Panc1 (cell line): Measurements from ENCODE around the gene CDH23. TPM values are rescaled to one million over a fixed set of nuclear protein-coding genes. Genes with fewer than 3 reads are reported as not detected.

Experiments
- ATAC-seq: fragments of 200-7000 bp; cut with Tn5 transposase; 2 replicates; pipeline ENCODE4 v1.9.1; 2020; ENCODE audit warnings: mild to moderate bottlenecking, moderate library complexity
- BruUV-seq: library from RNA; stranded (reverse); fragments of 400-500 nt; replicated peaks from 2 replicates; lab custom pipeline; 2021; lab: Mats Ljungman, UMichigan
- CTCF ChIA-PET: fragments of 300-600 bp; sonication (Branson Sonifier 250); formaldehyde crosslinking; loops from one replicate; lab custom pipeline; 2022; ENCODE audit warnings: antibody characterized with exemption; lab: Charles Lee
- POLR2A ChIA-PET: fragments of 300-600 bp; sonication (Branson Sonifier 250); formaldehyde crosslinking; loops from one replicate; lab custom pipeline; 2022; ENCODE audit warnings: antibody characterized with exemption; lab: Charles Lee
- DNase-seq: peaks from one replicate; pipeline ENCODE4 v3.0.0-alpha.2; 2010; ENCODE audit warnings: low read depth, low spot score
- H3K27ac ChIP-seq: 2 replicates; pipeline ENCODE4 v1.5.1; 2011; ENCODE audit warnings: mild to moderate bottlenecking, low read length, inconsistent platforms
- H3K27me3 ChIP-seq: fragments of 200-500 bp; sonication (Bioruptor generic); 2 replicates; pipeline ENCODE4 v1.6.0; 2014; ENCODE audit warnings: low read length, inconsistent platforms; ENCODE audit not compliant: control insufficient read depth, insufficient read depth
- H3K36me3 ChIP-seq: fragments of 200-500 bp; sonication (Bioruptor generic); 2 replicates; pipeline ENCODE4 v1.5.1; 2014; ENCODE audit warnings: inconsistent platforms, mild to moderate bottlenecking, low read length, moderate library complexity; ENCODE audit not compliant: control insufficient read depth, insufficient read depth
- H3K4me1 ChIP-seq: 2 replicates; pipeline ENCODE4 v1.5.1; 2011; ENCODE audit warnings: inconsistent platforms, mild to moderate bottlenecking, low read length, moderate library complexity; ENCODE audit not compliant: control insufficient read depth, insufficient read depth
- H3K4me3 ChIP-seq, 2 experiments: 2 replicates each; pipeline ENCODE4 v1.5.1; 2011 to 2012; ENCODE audit warnings: low read depth in 2 of 2, low read length in 2 of 2, mild to moderate bottlenecking in 2 of 2, inconsistent platforms in 1 of 2, moderate library complexity in 1 of 2
- H3K9me3 ChIP-seq: fragments of 200-500 bp; sonication (Bioruptor generic); 2 replicates; pipeline ENCODE4 v1.5.1; 2014; ENCODE audit warnings: low read depth, mild to moderate bottlenecking, inconsistent platforms, low read length, moderate library complexity; ENCODE audit not compliant: control insufficient read depth, insufficient read depth
- POLR2AphosphoS5 ChIP-seq: IDR thresholded peaks from 2 replicates; pipeline ENCODE4 v1.6.1; 2012; ENCODE audit warnings: mild to moderate bottlenecking, low read depth, low read length, moderate library complexity
- SIN3A ChIP-seq: IDR thresholded peaks from 2 replicates; pipeline ENCODE4 v1.6.1; 2012; ENCODE audit warnings: low read depth, mild to moderate bottlenecking, low read length, moderate library complexity, borderline replicate concordance; ENCODE audit not compliant: insufficient read depth
- TCF7L2 ChIP-seq: IDR thresholded peaks from 2 replicates; pipeline ENCODE4 v1.6.1; 2011; ENCODE audit warnings: mild to moderate bottlenecking, low read depth, low read length, inconsistent platforms
- in situ Hi-C: cut with HindIII; loops from 2 replicates; pipeline ENCODE4 v1.10.0; 2016; ENCODE audit warnings: low sequenced_read_pairs, low pct_unique_long_range_greater_than_20kb
- intact Hi-C: fragments of 100-400 bp; cut with micrococcal nuclease; formaldehyde crosslinking; loops from one replicate; pipeline ENCODE4 v1.10.0; 2022; ENCODE audit not compliant: unreplicated experiment
- total RNA-seq: library from RNA; stranded (reverse); gene quantifications from one replicate; pipeline ENCODE4 v1.2.1, GENCODE V29; 2021; ENCODE audit not compliant: unreplicated experiment
- TF ChIP-seq, protein P1 (sequence below): fragments of 450-650 bp; IDR thresholded peaks from 2 replicates; pipeline ENCODE4 v1.5.1; 2017; ENCODE audit warnings: mild to moderate bottlenecking
- TF ChIP-seq, protein P2 (sequence below), 2 experiments: IDR thresholded peaks; 2 replicates each; pipeline ENCODE4 v1.6.1; 2011 to 2012; ENCODE audit warnings: low read depth in 2 of 2, control low read depth in 1 of 2, low read length in 1 of 2, mild to moderate bottlenecking in 1 of 2, moderate library complexity in 1 of 2; ENCODE audit not compliant: insufficient read depth in 1 of 2

The CDH23 gene
- total RNA-seq, 1 experiment from 2014 or later, result 2.7 TPM

DNA sequence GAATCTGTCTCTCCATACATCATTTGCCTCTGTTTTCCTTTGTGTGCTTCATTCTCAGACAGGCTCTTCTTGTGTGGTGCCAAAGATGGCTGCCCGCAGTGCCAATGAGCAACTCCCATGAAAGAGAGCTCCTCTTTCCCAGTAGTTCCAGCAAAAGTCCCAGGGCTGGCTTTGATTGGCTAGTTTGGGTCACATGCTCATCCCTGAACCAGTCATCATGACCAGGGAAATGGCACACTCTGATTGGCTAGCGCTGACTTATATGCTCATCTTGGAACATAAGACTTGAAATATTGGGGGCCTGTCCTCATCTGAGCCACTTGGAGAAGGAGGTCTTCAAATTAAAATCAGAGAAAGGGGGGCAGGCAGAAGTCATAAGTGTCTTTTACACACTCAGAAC is 112.7 kb downstream of the CDH23 start:
- peaks cover 3% of the 10 kb centered on the region; the same call in 1 of the 2 replicates for H3K4me1 ChIP-seq
- TF ChIP-seq, protein P1, sequence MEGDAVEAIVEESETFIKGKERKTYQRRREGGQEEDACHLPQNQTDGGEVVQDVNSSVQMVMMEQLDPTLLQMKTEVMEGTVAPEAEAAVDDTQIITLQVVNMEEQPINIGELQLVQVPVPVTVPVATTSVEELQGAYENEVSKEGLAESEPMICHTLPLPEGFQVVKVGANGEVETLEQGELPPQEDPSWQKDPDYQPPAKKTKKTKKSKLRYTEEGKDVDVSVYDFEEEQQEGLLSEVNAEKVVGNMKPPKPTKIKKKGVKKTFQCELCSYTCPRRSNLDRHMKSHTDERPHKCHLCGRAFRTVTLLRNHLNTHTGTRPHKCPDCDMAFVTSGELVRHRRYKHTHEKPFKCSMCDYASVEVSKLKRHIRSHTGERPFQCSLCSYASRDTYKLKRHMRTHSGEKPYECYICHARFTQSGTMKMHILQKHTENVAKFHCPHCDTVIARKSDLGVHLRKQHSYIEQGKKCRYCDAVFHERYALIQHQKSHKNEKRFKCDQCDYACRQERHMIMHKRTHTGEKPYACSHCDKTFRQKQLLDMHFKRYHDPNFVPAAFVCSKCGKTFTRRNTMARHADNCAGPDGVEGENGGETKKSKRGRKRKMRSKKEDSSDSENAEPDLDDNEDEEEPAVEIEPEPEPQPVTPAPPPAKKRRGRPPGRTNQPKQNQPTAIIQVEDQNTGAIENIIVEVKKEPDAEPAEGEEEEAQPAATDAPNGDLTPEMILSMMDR, result no peak
- TF ChIP-seq TCF7L2 (no peak), SIN3A (no peak), POLR2AphosphoS5 (no peak)
- TF ChIP-seq, protein P2, sequence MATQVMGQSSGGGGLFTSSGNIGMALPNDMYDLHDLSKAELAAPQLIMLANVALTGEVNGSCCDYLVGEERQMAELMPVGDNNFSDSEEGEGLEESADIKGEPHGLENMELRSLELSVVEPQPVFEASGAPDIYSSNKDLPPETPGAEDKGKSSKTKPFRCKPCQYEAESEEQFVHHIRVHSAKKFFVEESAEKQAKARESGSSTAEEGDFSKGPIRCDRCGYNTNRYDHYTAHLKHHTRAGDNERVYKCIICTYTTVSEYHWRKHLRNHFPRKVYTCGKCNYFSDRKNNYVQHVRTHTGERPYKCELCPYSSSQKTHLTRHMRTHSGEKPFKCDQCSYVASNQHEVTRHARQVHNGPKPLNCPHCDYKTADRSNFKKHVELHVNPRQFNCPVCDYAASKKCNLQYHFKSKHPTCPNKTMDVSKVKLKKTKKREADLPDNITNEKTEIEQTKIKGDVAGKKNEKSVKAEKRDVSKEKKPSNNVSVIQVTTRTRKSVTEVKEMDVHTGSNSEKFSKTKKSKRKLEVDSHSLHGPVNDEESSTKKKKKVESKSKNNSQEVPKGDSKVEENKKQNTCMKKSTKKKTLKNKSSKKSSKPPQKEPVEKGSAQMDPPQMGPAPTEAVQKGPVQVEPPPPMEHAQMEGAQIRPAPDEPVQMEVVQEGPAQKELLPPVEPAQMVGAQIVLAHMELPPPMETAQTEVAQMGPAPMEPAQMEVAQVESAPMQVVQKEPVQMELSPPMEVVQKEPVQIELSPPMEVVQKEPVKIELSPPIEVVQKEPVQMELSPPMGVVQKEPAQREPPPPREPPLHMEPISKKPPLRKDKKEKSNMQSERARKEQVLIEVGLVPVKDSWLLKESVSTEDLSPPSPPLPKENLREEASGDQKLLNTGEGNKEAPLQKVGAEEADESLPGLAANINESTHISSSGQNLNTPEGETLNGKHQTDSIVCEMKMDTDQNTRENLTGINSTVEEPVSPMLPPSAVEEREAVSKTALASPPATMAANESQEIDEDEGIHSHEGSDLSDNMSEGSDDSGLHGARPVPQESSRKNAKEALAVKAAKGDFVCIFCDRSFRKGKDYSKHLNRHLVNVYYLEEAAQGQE (IDR thresholded peaks at IDR 0.05; ENCODE audit: insufficient read depth in 1 of 2, low read depth in 2 of 2, low read length in 1 of 2), result no peak
- no peak for DNase-seq
- in situ Hi-C loops (no loop called here), intact Hi-C loops (no loop called here)
- ATAC-seq, result no peak
- POLR2A ChIA-PET, result no interaction called here
- H3K27ac ChIP-seq, result no peak overlapping the region
- no peaks in the 10 kb centered on the region for H3K9me3 ChIP-seq
- H3K36me3 ChIP-seq, result no peaks in the 10 kb centered on the region
- CTCF ChIA-PET, result no interaction called here
- H3K27me3 ChIP-seq, result peaks cover 4% of the 10 kb centered on the region; the same call in 1 of the 2 replicates
- no peak overlapping the region for H3K4me3 ChIP-seq
- no TSS peak for BruUV-seq

DNA sequence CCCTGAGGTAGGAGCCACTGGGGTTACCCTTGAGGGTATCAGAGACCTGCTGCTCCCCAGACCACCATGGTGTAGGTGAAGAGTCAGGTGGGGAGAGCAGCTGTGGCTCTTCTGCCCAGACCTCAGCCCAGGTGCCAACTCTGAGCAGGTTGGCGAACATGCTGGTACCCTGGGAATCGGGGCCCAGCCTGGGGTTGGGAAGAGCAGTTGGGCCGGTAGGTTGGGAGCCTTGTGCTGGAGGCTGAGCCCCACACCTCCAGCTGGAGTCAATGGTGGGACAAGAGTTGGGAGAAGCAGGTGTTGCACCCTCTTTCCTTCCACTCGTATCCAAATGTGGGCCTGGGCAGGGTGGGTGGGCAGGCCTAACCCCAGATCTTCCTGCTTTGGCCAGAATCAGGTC is 114.5 kb downstream of the CDH23 start:
- TF ChIP-seq, protein P2 (IDR thresholded peaks at IDR 0.05; ENCODE audit: insufficient read depth in 1 of 2, low read depth in 2 of 2, low read length in 1 of 2), result no peak
- TF ChIP-seq TCF7L2 (no peak), SIN3A (no peak), POLR2AphosphoS5 (no peak)
- TF ChIP-seq, protein P1, result no peak
- DNase-seq (no peak), ATAC-seq (no peak)
- in situ Hi-C loops (no loop called here), intact Hi-C loops (no loop called here)
- Histone ChIP-seq H3K4me3 (no peak overlapping the region), H3K36me3 (no peaks in the 10 kb centered on the region), H3K27me3 (no peaks in the 10 kb centered on the region), H3K27ac (no peak overlapping the region), H3K9me3 (no peaks in the 10 kb centered on the region), H3K4me1 (peaks cover 3% of the 10 kb centered on the region; the same call in 1 of the 2 replicates)
- ChIA-PET CTCF (no interaction called here), POLR2A (no interaction called here)
- BruUV-seq, result no TSS peak
